SH-SY5Y (cell line): Measurements from ENCODE around the gene DZANK1.

Source experiments
- GATA2 ChIP-seq: IDR thresholded peaks from 2 replicates; pipeline ENCODE4 v1.6.1; 2011; ENCODE audit warnings: mild to moderate bottlenecking, low read depth, low read length
- GATA3 ChIP-seq: IDR thresholded peaks from 2 replicates; pipeline ENCODE4 v1.6.1; 2011; ENCODE audit warnings: low read depth, mild to moderate bottlenecking, low read length, moderate library complexity

Gene DZANK1

GRCh38 chr20:18362916-18363315, 103.9 kb downstream of the DZANK1 start:
- no peak for TF ChIP-seq GATA3
- no peak for TF ChIP-seq GATA2

GRCh38 chr20:18361678-18362077, 105.2 kb downstream of the DZANK1 start:
- TF ChIP-seq GATA3, result no peak
- TF ChIP-seq GATA2, result no peak

- TF ChIP-seq GATA2 (no peak), GATA3 (no peak)
Observed at GRCh38 chr20:18360635-18361034, 106.2 kb downstream of the DZANK1 start.

GRCh38 chr20:18359854-18360253, 107.0 kb downstream of the DZANK1 start:
- no peak for TF ChIP-seq GATA2
- no peak for TF ChIP-seq GATA3
